ENCODE results near the gene PJVK.

GRCh38 chr2:178482437-178482836 lies 31.3 kb downstream of the PJVK start:
- TF ChIP-seq ZNF709 (CRISPR knock-in tag; IDR thresholded peaks at IDR 0.05) = no peak
- TF ChIP-seq EZH2 (conservative IDR thresholded peaks at IDR 0.05; ENCODE audit: low read depth, low read length) = no peak
